IMR-90 (cell line): ENCODE measurements around the gene UCP3. TPM values are rescaled to one million over a fixed set of nuclear protein-coding genes. Genes with fewer than 3 reads are reported as not detected.

ENCODE experiments used
- ATAC-seq: fragments of 200-7000 bp; cut with Tn5 transposase; 2 replicates; pipeline ENCODE4 v1.9.1; 2020; ENCODE audit warnings: low read depth, mild to moderate bottlenecking, moderate library complexity
- BruUV-seq: library from RNA; stranded (reverse); fragments of 400-500 nt; replicated peaks from 2 replicates; lab custom pipeline; 2021; lab: Mats Ljungman, UMichigan
- CTCF ChIA-PET: fragments of 300-600 bp; formaldehyde crosslinking; extraction: SDS; loops from one replicate; lab custom pipeline; 2021; ENCODE audit warnings: antibody characterized with exemption; lab: Yijun Ruan, JAX
- POLR2A ChIA-PET: fragments of 300-600 bp; sonication (Branson Sonifier 250); formaldehyde crosslinking; loops from one replicate; lab custom pipeline; 2022; ENCODE audit warnings: antibody characterized with exemption; ENCODE audit not compliant: unreplicated experiment; lab: Charles Lee
- DNase-seq: peaks from one replicate; pipeline ENCODE4 v3.0.0; 2013
- H2AFZ ChIP-seq: replicated peaks from 2 replicates; pipeline ENCODE3; 2013; ENCODE audit warnings: low read length, mild to moderate bottlenecking; ENCODE audit not compliant: poor library complexity
- H2AK5ac ChIP-seq: 2 replicates; pipeline ENCODE4 v1.6.1; 2013; ENCODE audit warnings: low read depth, low read length, inconsistent platforms
- H2AK9ac ChIP-seq: replicated peaks from 2 replicates; pipeline ENCODE3; 2013; ENCODE audit warnings: mild to moderate bottlenecking, low read depth, low read length, moderate library complexity; ENCODE audit not compliant: poor library complexity
- H2BK120ac ChIP-seq: 2 replicates; pipeline ENCODE4 v1.6.1; 2013; ENCODE audit warnings: low read depth, low read length, inconsistent platforms
- H2BK15ac ChIP-seq: 3 replicates; pipeline ENCODE4 v1.6.1; 2013; ENCODE audit warnings: low read depth, low read length, inconsistent platforms
- H2BK20ac ChIP-seq: 2 replicates; pipeline ENCODE4 v1.6.1; 2013; ENCODE audit warnings: low read depth, mild to moderate bottlenecking, inconsistent platforms, low read length, moderate library complexity
- H2BK5ac ChIP-seq: 2 replicates; pipeline ENCODE4 v1.6.1; 2013; ENCODE audit warnings: mild to moderate bottlenecking, low read depth, low read length, inconsistent platforms; ENCODE audit not compliant: poor library complexity, severe bottlenecking
- H3K14ac ChIP-seq: replicated peaks from 2 replicates; pipeline ENCODE4 v1.6.1; 2013; ENCODE audit warnings: low read depth, low read length, inconsistent platforms
- H3K18ac ChIP-seq: 2 replicates; pipeline ENCODE4 v1.6.1; 2013; ENCODE audit warnings: low read depth, low read length, control low read depth
- H3K23ac ChIP-seq: 2 replicates; pipeline ENCODE4 v1.6.1; 2013; ENCODE audit warnings: low read depth, low read length, inconsistent platforms
- H3K27ac ChIP-seq: 2 replicates; pipeline ENCODE4 v1.5.1; 2013; ENCODE audit warnings: mild to moderate bottlenecking, control low read depth, low read length; ENCODE audit not compliant: insufficient read depth
- H3K27me3 ChIP-seq: 2 replicates; pipeline ENCODE4 v1.6.1; 2013; ENCODE audit warnings: low read length; ENCODE audit not compliant: control insufficient read depth, insufficient read depth
- H3K36me3 ChIP-seq: 2 replicates; pipeline ENCODE4 v1.6.1; 2013; ENCODE audit warnings: low read length, mixed read lengths; ENCODE audit not compliant: control insufficient read depth, insufficient read depth
- H3K4ac ChIP-seq: 2 replicates; pipeline ENCODE4 v1.6.1; 2013; ENCODE audit warnings: low read depth, low read length, inconsistent platforms
- H3K4me1 ChIP-seq: 2 replicates; pipeline ENCODE4 v1.6.1; 2013; ENCODE audit warnings: low read length, mixed read lengths; ENCODE audit not compliant: control insufficient read depth, insufficient read depth
- H3K4me2 ChIP-seq: 2 replicates; pipeline ENCODE4 v1.6.1; 2013; ENCODE audit warnings: low read depth, mild to moderate bottlenecking, control low read depth, low read length, moderate library complexity
- H3K4me3 ChIP-seq: 2 replicates; pipeline ENCODE4 v1.5.1; 2013; ENCODE audit warnings: low read depth, mild to moderate bottlenecking, control low read depth, low read length, moderate library complexity; ENCODE audit not compliant: insufficient read depth
- H3K56ac ChIP-seq: 2 replicates; pipeline ENCODE4 v1.6.1; 2013; ENCODE audit warnings: low read length, inconsistent platforms; ENCODE audit not compliant: insufficient read depth; ENCODE audit errors: extremely low read depth
- H3K79me1 ChIP-seq, 2 experiments: 2 replicates each; pipeline ENCODE4 v1.6.1; 2013; ENCODE audit warnings: low read length in 2 of 2, inconsistent platforms in 1 of 2, low read depth in 1 of 2
- H3K9ac ChIP-seq: 2 replicates; pipeline ENCODE4 v1.6.1; 2013; ENCODE audit warnings: low read depth, low read length, control low read depth
- H3K9me1 ChIP-seq: 2 replicates; pipeline ENCODE4 v1.6.1; 2013; ENCODE audit warnings: low read length, inconsistent platforms; ENCODE audit not compliant: insufficient read depth
- H3K9me3 ChIP-seq: 2 replicates; pipeline ENCODE4 v1.6.1; 2013; ENCODE audit warnings: low read length; ENCODE audit not compliant: control insufficient read depth, insufficient read depth
- H4K20me1 ChIP-seq: 2 replicates; pipeline ENCODE4 v1.6.1; 2013; ENCODE audit warnings: low read length, inconsistent platforms; ENCODE audit not compliant: insufficient read depth
- H4K5ac ChIP-seq: 2 replicates; pipeline ENCODE4 v1.6.1; 2013; ENCODE audit warnings: mild to moderate bottlenecking, low read depth, low read length, control low read depth
- H4K8ac ChIP-seq, 2 experiments: 2 replicates each; pipeline ENCODE4 v1.6.1; 2013; ENCODE audit warnings: low read depth in 2 of 2, low read length in 2 of 2, control low read depth in 1 of 2, inconsistent platforms in 1 of 2
- H4K91ac ChIP-seq: 2 replicates; pipeline ENCODE4 v1.6.1; 2013; ENCODE audit warnings: low read depth, low read length, inconsistent platforms; ENCODE audit not compliant: insufficient read depth
- CTCF ChIP-seq: conservative IDR thresholded peaks from 2 replicates; pipeline ENCODE4 v1.5.1; 2012; ENCODE audit warnings: mild to moderate bottlenecking, low read depth, low read length, improper control_type of control experiment
- FOS ChIP-seq: fragments of 150-350 bp; IDR thresholded peaks from 2 replicates; pipeline ENCODE4 v1.6.1; 2016; ENCODE audit warnings: low read depth, low read length
- MAFK ChIP-seq: IDR thresholded peaks from 2 replicates; pipeline ENCODE4 v1.6.1; 2012; ENCODE audit warnings: low read depth, low read length, improper control_type of control experiment
- SMC3 ChIP-seq: fragments of 150-350 bp; IDR thresholded peaks from 2 replicates; pipeline ENCODE4 v1.6.1; 2016; ENCODE audit warnings: low read depth, mild to moderate bottlenecking, antibody characterized with exemption, low read length, moderate library complexity
- USF2 ChIP-seq: fragments of 150-350 bp; IDR thresholded peaks from 2 replicates; pipeline ENCODE4 v1.6.1; 2017; ENCODE audit warnings: mild to moderate bottlenecking, antibody characterized with exemption, low read length, low read depth
- WGBS, 2 experiments: methylation state at CpG; one replicate each; pipeline versions ENCODE4 v1.1.5 to v1.1.7; 2013; ENCODE audit warnings: missing lambda C conversion rate in 2 of 2; ENCODE audit not compliant: insufficient read length in 1 of 2; ENCODE audit errors: extremely low coverage in 2 of 2; 5-methylcytosine and 5-hydroxymethylcytosine counted together
- dilution Hi-C: fragments of 300-500 bp; cut with HindIII; formaldehyde crosslinking; loops from one replicate; pipeline ENCODE4 v1.14.3; 2018; ENCODE audit warnings: low sequenced_read_pairs; ENCODE audit not compliant: unreplicated experiment
- in situ Hi-C: fragments of 300-500 bp; cut with MboI; formaldehyde crosslinking; loops from 3 replicates; pipeline ENCODE4 v1.14.3; 2019; ENCODE audit warnings: low sequenced_read_pairs, inconsistent platforms, mixed read lengths
- intact Hi-C: fragments of 100-400 bp; cut with micrococcal nuclease; formaldehyde crosslinking; loops from 2 replicates; pipeline ENCODE4 v1.10.0; 2022
- polyA plus RNA-seq, 3 experiments: library from polyadenylated mRNA; depleted of rRNA; stranded (reverse); fragments of >200 nt; gene quantifications; 2 replicates each; pipeline ENCODE4 v1.2.3, GENCODE V29; 2012; ENCODE audit warnings: low replicate concordance in 1 of 3
- total RNA-seq: library from RNA; depleted of rRNA; stranded (reverse); fragments of >200 nt; gene quantifications from 2 replicates; pipeline ENCODE4 v1.2.3, GENCODE V29; 2012

The UCP3 gene
- total and polyA plus RNA-seq, 2 of the 4 experiments (the other 2 are of a cell fraction): under 0.01 to 0.80 TPM

- no peaks in the 10 kb centered on the region for H3K9me3 ChIP-seq
- H3K18ac ChIP-seq: no peak overlapping the region
- H3K4ac ChIP-seq: no peak overlapping the region
- H4K5ac ChIP-seq: no peak overlapping the region
- dilution Hi-C loops (no loop called here), in situ Hi-C loops (no loop called here), intact Hi-C loops (no loop called here)
- no peaks in the 10 kb centered on the region for H4K20me1 ChIP-seq
- BruUV-seq: no TSS peak
- H3K36me3 ChIP-seq: no peaks in the 10 kb centered on the region
- no peak overlapping the region for H2BK120ac ChIP-seq
- H3K4me1 ChIP-seq: no peaks in the 10 kb centered on the region
- H4K8ac ChIP-seq: no peak overlapping the region
- no peaks in the 10 kb centered on the region for H3K27me3 ChIP-seq
- no peak overlapping the region for H2AK5ac ChIP-seq
- ATAC-seq (no peak), DNase-seq (no peak)
- no peak overlapping the region for H2BK20ac ChIP-seq
- H2BK5ac ChIP-seq: no peak overlapping the region
- TF ChIP-seq SMC3 (no peak), MAFK (no peak), USF2 (no peak), CTCF (no peak), FOS (no peak)
- no peak overlapping the region for H3K4me2 ChIP-seq
- no peak overlapping the region for H2AFZ ChIP-seq
- H3K4me3 ChIP-seq: no peak overlapping the region
- no peak overlapping the region; the same call in 1 of the 2 replicates for H3K23ac ChIP-seq
- WGBS, 2 experiments: 86% methylated on average over 1 of the region's 6 CpGs; no CpG with 5 or more reads in 1 of the 2 experiments
- H2AK9ac ChIP-seq: no peak overlapping the region
- no peak overlapping the region for H4K91ac ChIP-seq
- ChIA-PET CTCF (no interaction called here), POLR2A (no interaction called here)
- H3K14ac ChIP-seq: no peak overlapping the region
- H3K27ac ChIP-seq: no peak overlapping the region
- H3K56ac ChIP-seq: no peak overlapping the region
- H3K9me1 ChIP-seq: 0 out of 2 replicates have a peak, but pooled peaks cover 4% of the 10 kb centered on the region
- H3K9ac ChIP-seq: no peak overlapping the region
- no peak overlapping the region for H2BK15ac ChIP-seq
- H3K79me1 ChIP-seq: no peaks in the 10 kb centered on the region
Measured at GRCh38 chr11:73997120-73997770, 11.6 kb downstream of the UCP3 start.
